H9 (cell line): ENCODE data around the gene PTPRR. TPM values are rescaled to one million over a fixed set of nuclear protein-coding genes. Genes with fewer than 3 reads are reported as not detected.

Experiments used
- DNase-seq: peaks from one replicate; pipeline ENCODE4 v3.0.0-alpha.2; 2017
- H2AFZ ChIP-seq: one replicate; pipeline ENCODE4 v1.6.1; 2013; ENCODE audit warnings: mild to moderate bottlenecking, low read length, control low read depth, moderate library complexity
- H2AK5ac ChIP-seq: 2 replicates; pipeline ENCODE4 v1.6.1; 2013; ENCODE audit warnings: low read length, control low read depth, mixed read lengths; ENCODE audit not compliant: insufficient read length
- H2BK120ac ChIP-seq: one replicate; pipeline ENCODE4 v1.6.1; 2013; ENCODE audit warnings: low read depth, mild to moderate bottlenecking, low read length, control low read depth, inconsistent platforms; ENCODE audit not compliant: poor library complexity, severe bottlenecking
- H2BK12ac ChIP-seq: 2 replicates; pipeline ENCODE4 v1.6.1; 2013; ENCODE audit warnings: low read length, control low read depth, mixed read lengths, low read depth; ENCODE audit not compliant: insufficient read length
- H2BK15ac ChIP-seq: 2 replicates; pipeline ENCODE4 v1.6.1; 2013; ENCODE audit warnings: low read depth, low read length, control low read depth
- H2BK20ac ChIP-seq: one replicate; pipeline ENCODE4 v1.6.1; 2013; ENCODE audit warnings: low read depth, mild to moderate bottlenecking, low read length, control low read depth, inconsistent platforms; ENCODE audit not compliant: poor library complexity, severe bottlenecking
- H2BK5ac ChIP-seq: 2 replicates; pipeline ENCODE4 v1.6.1; 2013; ENCODE audit warnings: low read length, control low read depth, mixed read lengths; ENCODE audit not compliant: insufficient read length
- H3K14ac ChIP-seq: 2 replicates; pipeline ENCODE4 v1.6.1; 2013; ENCODE audit warnings: low read length, control low read depth; ENCODE audit not compliant: insufficient read depth
- H3K18ac ChIP-seq: 2 replicates; pipeline ENCODE4 v1.6.1; 2013; ENCODE audit warnings: low read depth, mild to moderate bottlenecking, mixed read lengths, low read length, control low read depth; ENCODE audit not compliant: insufficient read length
- H3K23ac ChIP-seq: 2 replicates; pipeline ENCODE4 v1.6.1; 2013; ENCODE audit warnings: low read length, control low read depth, mixed read lengths, low read depth; ENCODE audit not compliant: insufficient read length
- H3K23me2 ChIP-seq: 2 replicates; pipeline ENCODE4 v1.6.1; 2013; ENCODE audit warnings: low read depth, mild to moderate bottlenecking, mixed read lengths, low read length, control low read depth; ENCODE audit not compliant: insufficient read length, poor library complexity, severe bottlenecking
- H3K27ac ChIP-seq: 2 replicates; pipeline ENCODE4 v1.5.1; 2013; ENCODE audit warnings: low read length, control low read depth, mixed read lengths, low read depth; ENCODE audit not compliant: insufficient read length
- H3K27me3 ChIP-seq: 2 replicates; pipeline ENCODE4 v1.6.1; 2013; ENCODE audit warnings: low read length, control low read depth, inconsistent platforms; ENCODE audit not compliant: insufficient read depth
- H3K4ac ChIP-seq: 2 replicates; pipeline ENCODE4 v1.6.1; 2013; ENCODE audit warnings: low read depth, mild to moderate bottlenecking, control low read depth, inconsistent platforms, low read length, moderate library complexity
- H3K4me1 ChIP-seq: 2 replicates; pipeline ENCODE4 v1.6.1; 2013; ENCODE audit warnings: low read length, control low read depth, inconsistent platforms; ENCODE audit not compliant: insufficient read depth
- H3K4me2 ChIP-seq: 2 replicates; pipeline ENCODE4 v1.6.1; 2013; ENCODE audit warnings: low read length, control low read depth, mixed read lengths; ENCODE audit not compliant: insufficient read length, insufficient read depth
- H3K56ac ChIP-seq: 2 replicates; pipeline ENCODE4 v1.6.1; 2013; ENCODE audit warnings: low read depth, mild to moderate bottlenecking, mixed read lengths, low read length, control low read depth; ENCODE audit not compliant: insufficient read length
- H3K79me1 ChIP-seq: 2 replicates; pipeline ENCODE4 v1.6.1; 2013; ENCODE audit warnings: low read depth, mild to moderate bottlenecking, moderate library complexity, low read length, control low read depth, inconsistent platforms; ENCODE audit not compliant: insufficient read depth, poor library complexity, severe bottlenecking
- H3K79me2 ChIP-seq: 2 replicates; pipeline ENCODE4 v1.6.1; 2013; ENCODE audit warnings: low read length, control low read depth, inconsistent platforms; ENCODE audit not compliant: insufficient read depth
- H3K9ac ChIP-seq: 2 replicates; pipeline ENCODE4 v1.6.1; 2013; ENCODE audit warnings: low read length, control low read depth, mixed read lengths; ENCODE audit not compliant: insufficient read length; ENCODE audit errors: extremely low read depth
- H3K9me3 ChIP-seq: one replicate; pipeline ENCODE4 v1.6.1; 2013; ENCODE audit warnings: low read depth, low read length, inconsistent platforms; ENCODE audit not compliant: control insufficient read depth
- H3T11ph ChIP-seq: one replicate; pipeline ENCODE4 v1.6.1; 2013; ENCODE audit warnings: mild to moderate bottlenecking, low read length, control low read depth, inconsistent platforms
- H4K20me1 ChIP-seq: one replicate; pipeline ENCODE4 v1.6.1; 2013; ENCODE audit not compliant: control insufficient read depth, insufficient read length, insufficient read depth
- H4K5ac ChIP-seq: 2 replicates; pipeline ENCODE4 v1.6.1; 2013; ENCODE audit warnings: low read depth, mild to moderate bottlenecking, mixed read lengths, low read length, control low read depth; ENCODE audit not compliant: insufficient read length
- H4K8ac ChIP-seq: replicated peaks from 2 replicates; pipeline ENCODE4 v1.6.1; 2013; ENCODE audit warnings: low read length, control low read depth, mixed read lengths, low read depth; ENCODE audit not compliant: insufficient read length
- H4K91ac ChIP-seq: 2 replicates; pipeline ENCODE4 v1.6.1; 2013; ENCODE audit warnings: low read depth, mild to moderate bottlenecking, moderate library complexity, mixed read lengths, low read length, control low read depth; ENCODE audit not compliant: insufficient read length
- H3K27ac Mint-ChIP-seq, 3 experiments: 2 replicates in 2 of 3; 3 replicates in 1 of 3; pipeline ENCODE4 v1.8.0; 2020 to 2021; ENCODE audit warnings: mixed read lengths in 3 of 3, mild to moderate bottlenecking in 1 of 3, moderate library complexity in 1 of 3
- H3K27me3 Mint-ChIP-seq: 2 replicates; pipeline ENCODE4 v1.8.0; 2021; ENCODE audit warnings: low read depth, mild to moderate bottlenecking, moderate library complexity, mixed read lengths
- H3K36me3 Mint-ChIP-seq, 3 experiments: 2 replicates in 2 of 3; 3 replicates in 1 of 3; pipeline ENCODE4 v1.8.0; 2020 to 2021; ENCODE audit warnings: low read depth in 3 of 3, mixed read lengths in 3 of 3; ENCODE audit not compliant: insufficient read depth in 1 of 3
- H3K4me1 Mint-ChIP-seq, 2 experiments: 2 replicates each; pipeline ENCODE4 v1.8.0; 2020; ENCODE audit warnings: mixed read lengths in 2 of 2
- H3K4me3 Mint-ChIP-seq, 2 experiments: 2 replicates in 1 of 2; 3 replicates in 1 of 2; pipeline ENCODE4 v1.8.0; 2020 to 2021; ENCODE audit warnings: mild to moderate bottlenecking in 2 of 2, mixed read lengths in 2 of 2, moderate library complexity in 1 of 2
- H3K9me3 Mint-ChIP-seq, 2 experiments: 2 replicates in 1 of 2; 3 replicates in 1 of 2; pipeline ENCODE4 v1.8.0; 2020; ENCODE audit warnings: mild to moderate bottlenecking in 2 of 2, mixed read lengths in 2 of 2, moderate library complexity in 1 of 2
- WGBS: extraction: QIAGEN DNeasy Blood & Tissue Kit; methylation state at CpG from one replicate; pipeline ENCODE4 v1.1.7; 2013; ENCODE audit warnings: missing lambda C conversion rate, low lambda C conversion rate, mixed read lengths; ENCODE audit not compliant: insufficient read length; ENCODE audit errors: extremely low coverage; 5-methylcytosine and 5-hydroxymethylcytosine counted together
- total RNA-seq: library from RNA; stranded (reverse); gene quantifications from 2 replicates; pipeline ENCODE4 v1.2.1, GENCODE V29; 2021
- TF ChIP-seq, protein P1 (sequence below): fragments of 200-600 bp; sonication (generic); conservative IDR thresholded peaks from 3 replicates; pipeline ENCODE4 v1.8.0; 2021; ENCODE audit warnings: antibody characterized with exemption, mild to moderate bottlenecking

The PTPRR gene
- total RNA-seq, 1 experiment from 2014 or later = 0.22 TPM

GRCh38 chr12:70754330-70754741, 166.2 kb downstream of the PTPRR start:
- WGBS = no CpG with 5 or more reads among the region's 6 CpGs

More at GRCh38 chr12:70754330-70754741, 166.2 kb downstream of the PTPRR start:
- H4K20me1 ChIP-seq = no peaks in the 10 kb centered on the region
- no peak overlapping the region for H3K27ac ChIP-seq
- no peaks in the 10 kb centered on the region for H3K36me3 Mint-ChIP-seq
- peak overlapping the region; percentile 78 for H2AFZ ChIP-seq
- H3K79me2 ChIP-seq = no peaks in the 10 kb centered on the region
- H4K5ac ChIP-seq = no peak overlapping the region
- no peaks in the 10 kb centered on the region for H3K23me2 ChIP-seq
- H2BK120ac ChIP-seq = no peak overlapping the region
- H4K91ac ChIP-seq = no peak overlapping the region
- H3K4me3 Mint-ChIP-seq = no peak overlapping the region
- no peak overlapping the region for H3K18ac ChIP-seq
- no peaks in the 10 kb centered on the region for H3K79me1 ChIP-seq
- H3K27ac Mint-ChIP-seq = 0 out of 7 replicates have a peak overlapping the region, but pooled peaks of 1 of the 3 experiments have one; percentile 45
- 0 out of 5 replicates have a peak, but pooled peaks cover 0 to 2% of the 10 kb centered on the region in 2 experiments for H3K9me3 Mint-ChIP-seq
- no peak overlapping the region for H3T11ph ChIP-seq
- peaks cover 42 to 51% of the 10 kb centered on the region in 2 experiments for H3K4me1 Mint-ChIP-seq
- H3K4me1 ChIP-seq = peaks cover 2% of the 10 kb centered on the region; the same call in 1 of the 2 replicates
- H3K56ac ChIP-seq = no peak overlapping the region
- H3K9me3 ChIP-seq = no peaks in the 10 kb centered on the region
- no peak overlapping the region for H3K23ac ChIP-seq
- H2AK5ac ChIP-seq = no peak overlapping the region
- no peaks in the 10 kb centered on the region for H3K27me3 ChIP-seq
- H4K8ac ChIP-seq = no peak overlapping the region
- H3K9ac ChIP-seq = no peak overlapping the region
- H2BK15ac ChIP-seq = no peak overlapping the region
- H3K27me3 Mint-ChIP-seq = no peaks in the 10 kb centered on the region
- no peak overlapping the region for H3K14ac ChIP-seq
- no peak overlapping the region for H3K4ac ChIP-seq
- H2BK5ac ChIP-seq = no peak overlapping the region
- no peak overlapping the region for H2BK12ac ChIP-seq
- TF ChIP-seq, protein P1, sequence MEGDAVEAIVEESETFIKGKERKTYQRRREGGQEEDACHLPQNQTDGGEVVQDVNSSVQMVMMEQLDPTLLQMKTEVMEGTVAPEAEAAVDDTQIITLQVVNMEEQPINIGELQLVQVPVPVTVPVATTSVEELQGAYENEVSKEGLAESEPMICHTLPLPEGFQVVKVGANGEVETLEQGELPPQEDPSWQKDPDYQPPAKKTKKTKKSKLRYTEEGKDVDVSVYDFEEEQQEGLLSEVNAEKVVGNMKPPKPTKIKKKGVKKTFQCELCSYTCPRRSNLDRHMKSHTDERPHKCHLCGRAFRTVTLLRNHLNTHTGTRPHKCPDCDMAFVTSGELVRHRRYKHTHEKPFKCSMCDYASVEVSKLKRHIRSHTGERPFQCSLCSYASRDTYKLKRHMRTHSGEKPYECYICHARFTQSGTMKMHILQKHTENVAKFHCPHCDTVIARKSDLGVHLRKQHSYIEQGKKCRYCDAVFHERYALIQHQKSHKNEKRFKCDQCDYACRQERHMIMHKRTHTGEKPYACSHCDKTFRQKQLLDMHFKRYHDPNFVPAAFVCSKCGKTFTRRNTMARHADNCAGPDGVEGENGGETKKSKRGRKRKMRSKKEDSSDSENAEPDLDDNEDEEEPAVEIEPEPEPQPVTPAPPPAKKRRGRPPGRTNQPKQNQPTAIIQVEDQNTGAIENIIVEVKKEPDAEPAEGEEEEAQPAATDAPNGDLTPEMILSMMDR = no peak
- H2BK20ac ChIP-seq = no peak overlapping the region
- no peak for DNase-seq
- no peak overlapping the region for H3K4me2 ChIP-seq
